Subcutaneous abdominal adipose tissue (tissue), 5 donors: ENCODE results near the gene MYT1.
"Not testable (repeated sequence)": the region's sequence is repeated elsewhere in the genome, so short reads cannot be mapped to it uniquely, and the experiment has no call there.

Experiments used
- H3K27ac ChIP-seq: one replicate; pipeline ENCODE4 v1.7.0; 2013; ENCODE audit warnings: low read depth, mild to moderate bottlenecking, inconsistent platforms, low read length, moderate library complexity
- H3K27me3 ChIP-seq, 5 donors: one replicate each; pipeline ENCODE4 v1.7.0; 2013; ENCODE audit warnings: low read length in 5 of 5, inconsistent platforms in 1 of 5; ENCODE audit not compliant: control insufficient read depth in 5 of 5, insufficient read depth in 4 of 5
- H3K36me3 ChIP-seq, 5 donors: one replicate each; pipeline ENCODE4 v1.7.0; 2013; ENCODE audit warnings: low read length in 5 of 5; ENCODE audit not compliant: control insufficient read depth in 5 of 5, insufficient read depth in 5 of 5
- H3K4me1 ChIP-seq, 5 donors: one replicate each; pipeline ENCODE4 v1.7.0; 2013; ENCODE audit warnings: low read length in 5 of 5, mild to moderate bottlenecking in 3 of 5, moderate library complexity in 1 of 5; ENCODE audit not compliant: control insufficient read depth in 5 of 5, insufficient read depth in 5 of 5
- H3K4me3 ChIP-seq, 5 donors: one replicate each; pipeline ENCODE4 v1.7.0; 2013; ENCODE audit warnings: low read length in 5 of 5, low read depth in 1 of 5
- H3K9ac ChIP-seq, 5 donors: one replicate each; pipeline ENCODE4 v1.7.0; 2013; ENCODE audit warnings: low read length in 5 of 5, mild to moderate bottlenecking in 4 of 5, moderate library complexity in 3 of 5
- H3K9me3 ChIP-seq, 5 donors: one replicate each; pipeline ENCODE4 v1.7.0; 2013; ENCODE audit warnings: low read length in 5 of 5; ENCODE audit not compliant: control insufficient read depth in 5 of 5
- donor health status: healthy.
- donor health status: healthy.
- donor health status: healthy.
- donor health status: healthy.
- donor health status: healthy.

MYT1 gene

GRCh38 chr20:64278317-64278681 lies 114.0 kb downstream of the MYT1 start:
- Histone ChIP-seq H3K4me1 (no peaks in the 10 kb centered on the region), H3K27me3 (no peaks in the 10 kb centered on the region), H3K9me3 (no peaks in the 10 kb centered on the region)

GRCh38 chr20:64279826-64280459 lies 115.7 kb downstream of the MYT1 start:
- Histone ChIP-seq H3K4me1 (no peaks in the 10 kb centered on the region), H3K4me3 (no peak overlapping the region)

More at GRCh38 chr20:64278317-64278681, 114.0 kb downstream of the MYT1 start:
- H3K36me3 ChIP-seq, result peaks cover 12 to 17% (median 15%) of the 10 kb centered on the region in 5 donors
- no peak overlapping the region for H3K27ac ChIP-seq
- no peak overlapping the region for H3K4me3 ChIP-seq
- no peak overlapping the region for H3K9ac ChIP-seq

GRCh38 chr20:64280460-64280843 lies 116.2 kb downstream of the MYT1 start:
- Histone ChIP-seq H3K4me1 (no peaks in the 10 kb centered on the region), H3K27ac (no peak overlapping the region), H3K27me3 (no peaks in the 10 kb centered on the region), H3K36me3 (peaks cover 0 to 9% (median 5%) of the 10 kb centered on the region in 5 donors), H3K9me3 (no peaks in the 10 kb centered on the region), H3K4me3 (no peak overlapping the region), H3K9ac (no peak overlapping the region)

More at GRCh38 chr20:64279826-64280459, 115.7 kb downstream of the MYT1 start:
- Histone ChIP-seq H3K27me3 (no peaks in the 10 kb centered on the region), H3K9ac (no peak overlapping the region), H3K9me3 (no peaks in the 10 kb centered on the region), H3K27ac (no peak overlapping the region), H3K36me3 (peaks cover 4 to 9% (median 6%) of the 10 kb centered on the region in 5 donors)

GRCh38 chr20:64283646-64284045 lies 119.4 kb downstream of the MYT1 start:
- H3K9me3 ChIP-seq, result peaks cover 0 to 4% (median 0%) of the 10 kb centered on the region in 5 donors
- H3K27me3 ChIP-seq, result no peaks in the 10 kb centered on the region
- H3K4me3 ChIP-seq, result no peak overlapping the region

GRCh38 chr20:64285579-64286446 lies 121.6 kb downstream of the MYT1 start:
- H3K27ac ChIP-seq, H3K4me1 ChIP-seq, H3K4me3 ChIP-seq, H3K36me3 ChIP-seq, H3K9me3 ChIP-seq, H3K9ac ChIP-seq, H3K27me3 ChIP-seq: not testable (repeated sequence)

More at GRCh38 chr20:64283646-64284045, 119.4 kb downstream of the MYT1 start:
- Histone ChIP-seq H3K27ac (no peak overlapping the region), H3K4me1 (no peaks in the 10 kb centered on the region), H3K9ac (no peak overlapping the region), H3K36me3 (no peaks in the 10 kb centered on the region)

- H3K4me3 ChIP-seq, H3K4me1 ChIP-seq, H3K36me3 ChIP-seq, H3K9me3 ChIP-seq, H3K9ac ChIP-seq, H3K27me3 ChIP-seq, H3K27ac ChIP-seq: not testable (repeated sequence)
These were observed 122.4 kb downstream of the MYT1 start for GRCh38 chr20:64286447-64287263.

GRCh38 chr20:64287264-64287590 lies 123.0 kb downstream of the MYT1 start:
- H3K4me1 ChIP-seq, H3K36me3 ChIP-seq, H3K9ac ChIP-seq, H3K4me3 ChIP-seq, H3K27me3 ChIP-seq, H3K27ac ChIP-seq, H3K9me3 ChIP-seq: not testable (repeated sequence)
